GM23338 (cell line): ENCODE data around the gene CHAF1B. TPM values are rescaled to one million over a fixed set of nuclear protein-coding genes. Genes with fewer than 3 reads are reported as not detected.

Experiments
- ATAC-seq: fragments of 200-7000 bp; cut with Tn5 transposase; 3 replicates; pipeline ENCODE4 v1.9.1; 2020
- DNase-seq: peaks from one replicate; pipeline ENCODE4 v3.0.0-alpha.2; 2015; ENCODE audit warnings: low spot score
- H2AFZ ChIP-seq: fragments of 200-600 bp; sonication (generic); 2 replicates; pipeline ENCODE4 v1.8.0; 2016; ENCODE audit warnings: antibody characterized with exemption, mild to moderate bottlenecking, moderate library complexity
- H3F3A ChIP-seq: fragments of 200-600 bp; sonication (generic); replicated peaks from 2 replicates; pipeline ENCODE4 v1.8.0; 2017; ENCODE audit warnings: antibody characterized with exemption, mixed run types, low read depth
- H3K27ac ChIP-seq: fragments of 200-600 bp; sonication (generic); 2 replicates; pipeline ENCODE4 v1.6.1; 2016; ENCODE audit warnings: low read depth
- H3K27me3 ChIP-seq: fragments of 200-600 bp; sonication (generic); 2 replicates; pipeline ENCODE4 v1.8.0; 2016; ENCODE audit warnings: mild to moderate bottlenecking, mixed run types, moderate library complexity; ENCODE audit not compliant: insufficient read depth
- H3K36me3 ChIP-seq: fragments of 200-600 bp; sonication (generic); 2 replicates; pipeline ENCODE4 v1.8.0; 2016; ENCODE audit warnings: mild to moderate bottlenecking; ENCODE audit not compliant: insufficient read depth
- H3K4me1 ChIP-seq: fragments of 200-600 bp; sonication (generic); 2 replicates; pipeline ENCODE4 v1.8.0; 2016; ENCODE audit warnings: mild to moderate bottlenecking, moderate library complexity; ENCODE audit not compliant: insufficient read depth
- H3K4me2 ChIP-seq: fragments of 200-600 bp; sonication (generic); 2 replicates; pipeline ENCODE4 v1.7.1; 2017; ENCODE audit warnings: mixed run types
- H3K4me3 ChIP-seq: fragments of 200-600 bp; sonication (generic); 2 replicates; pipeline ENCODE4 v1.6.1; 2016; ENCODE audit warnings: mixed run types
- H3K79me2 ChIP-seq: fragments of 200-600 bp; sonication (generic); replicated peaks from 2 replicates; pipeline ENCODE4 v1.8.0; 2017; ENCODE audit warnings: mild to moderate bottlenecking; ENCODE audit not compliant: insufficient read depth
- H3K9me2 ChIP-seq: fragments of 200-600 bp; sonication (generic); 2 replicates; pipeline ENCODE4 v1.8.0; 2017; ENCODE audit not compliant: insufficient read depth
- H4K20me1 ChIP-seq: fragments of 200-600 bp; sonication (generic); replicated peaks from 2 replicates; pipeline ENCODE4 v1.8.0; 2017; ENCODE audit warnings: mild to moderate bottlenecking; ENCODE audit not compliant: insufficient read depth
- H3K27ac Mint-ChIP-seq: 2 replicates; pipeline ENCODE4 v1.8.0; 2020; ENCODE audit warnings: inconsistent platforms, mild to moderate bottlenecking, moderate library complexity, mixed read lengths
- H3K27me3 Mint-ChIP-seq: 3 replicates; pipeline ENCODE4 v1.8.0; 2022; ENCODE audit warnings: low read depth, mild to moderate bottlenecking, moderate library complexity, mixed read lengths, inconsistent platforms; ENCODE audit not compliant: insufficient read depth, poor library complexity
- H3K36me3 Mint-ChIP-seq: 3 replicates; pipeline ENCODE4 v1.8.0; 2021; ENCODE audit warnings: low read depth, mild to moderate bottlenecking, inconsistent platforms, moderate library complexity, mixed read lengths
- H3K4me1 Mint-ChIP-seq: 3 replicates; pipeline ENCODE4 v1.8.0; 2020; ENCODE audit warnings: mild to moderate bottlenecking, inconsistent platforms, mixed read lengths
- H3K4me3 Mint-ChIP-seq: 3 replicates; pipeline ENCODE4 v1.8.0; 2021; ENCODE audit warnings: moderate library complexity, mild to moderate bottlenecking, inconsistent platforms, mixed read lengths
- H3K9me3 Mint-ChIP-seq: 3 replicates; pipeline ENCODE4 v1.8.0; 2020; ENCODE audit warnings: moderate library complexity, mild to moderate bottlenecking, inconsistent platforms, mixed read lengths
- CREB1 ChIP-seq: fragments of 250-450 bp; sonication (Bioruptor Pico); IDR thresholded peaks from 2 replicates; pipeline ENCODE4 v1.5.0; 2020; ENCODE audit warnings: low read depth, mild to moderate bottlenecking, moderate library complexity
- EZH2phosphoT487 ChIP-seq: fragments of 200-600 bp; sonication (generic); IDR thresholded peaks from one replicate; pipeline ENCODE4 v1.8.1; 2018; ENCODE audit warnings: antibody characterized with exemption; ENCODE audit not compliant: unreplicated experiment
- NANOG ChIP-seq: IDR thresholded peaks from 2 replicates; pipeline ENCODE4 v1.6.1; 2016; ENCODE audit warnings: antibody characterized with exemption, borderline replicate concordance
- POLR2AphosphoS5 ChIP-seq: IDR thresholded peaks from 2 replicates; pipeline ENCODE4 v1.6.1; 2016; ENCODE audit warnings: antibody characterized with exemption, low read depth
- REST ChIP-seq: IDR thresholded peaks from one replicate; pipeline ENCODE4 v1.6.1; 2018; ENCODE audit warnings: antibody characterized with exemption; ENCODE audit not compliant: unreplicated experiment
- ZNF331 ChIP-seq: fragments of 250-450 bp; sonication (Bioruptor Pico); IDR thresholded peaks from 2 replicates; pipeline ENCODE4 v1.5.0; 2020; ENCODE audit warnings: low read depth, mild to moderate bottlenecking, moderate library complexity
- polyA plus RNA-seq: library from polyadenylated mRNA; unstranded; fragments of >200 nt; fragmentation: Nextera tagmentation; extraction: Ambion mirVana; gene quantifications from 2 replicates; pipeline ENCODE4 v1.2.1, GENCODE V29; 2016
- total RNA-seq: library from RNA; depleted of rRNA; stranded (reverse); fragments of >200 nt; shearing (Covaris generic); gene quantifications from 2 replicates; pipeline ENCODE4 v1.2.3, GENCODE V29; 2014
- TF ChIP-seq, protein P1 (sequence below): IDR thresholded peaks from 2 replicates; pipeline ENCODE4 v1.6.1; 2016; ENCODE audit warnings: antibody characterized with exemption
- TF ChIP-seq, protein P2 (sequence below), 2 experiments: fragments of 200-600 bp in 1 of 2; sonication (generic) in 1 of 2; conservative IDR thresholded peaks; 2 replicates each; pipeline versions ENCODE4 v1.5.1 to v1.6.1; 2016 to 2017; ENCODE audit warnings: antibody characterized with exemption in 2 of 2, low read depth in 2 of 2, mild to moderate bottlenecking in 2 of 2, moderate library complexity in 1 of 2

Gene CHAF1B
- total and polyA plus RNA-seq, 2 experiments from 2014 or later: 7.9 to 13.1 TPM

GRCh38 chr21:36431252-36431651, 46.1 kb downstream of the CHAF1B start:
- Mint-ChIP-seq H3K36me3 (no peaks in the 10 kb centered on the region), H3K4me3 (no peak overlapping the region), H3K27me3 (peaks cover 6% of the 10 kb centered on the region), H3K4me1 (peaks cover 10% of the 10 kb centered on the region; the same call in 2 of the 3 replicates), H3K9me3 (no peaks in the 10 kb centered on the region; the same call in 2 of the 3 replicates), H3K27ac (0 out of 2 replicates have a peak overlapping the region, but pooled peaks have one; percentile 36)
- Histone ChIP-seq H2AFZ (no peak overlapping the region), H3K4me3 (no peak overlapping the region), H3K36me3 (no peaks in the 10 kb centered on the region; the same call in 1 of the 2 replicates), H4K20me1 (no peaks in the 10 kb centered on the region), H3F3A (0 out of 2 replicates have a peak, but pooled peaks cover 4% of the 10 kb centered on the region), H3K27ac (no peak overlapping the region), H3K4me2 (no peak overlapping the region), H3K4me1 (peaks cover 4% of the 10 kb centered on the region; the same call in 1 of the 2 replicates), H3K79me2 (no peaks in the 10 kb centered on the region), H3K27me3 (no peaks in the 10 kb centered on the region), H3K9me2 (no peaks in the 10 kb centered on the region)
- ATAC-seq (no peak), DNase-seq (no peak)
- TF ChIP-seq POLR2AphosphoS5 (no peak), NANOG (no peak), CREB1 (CRISPR knock-in tag) (no peak), REST (no peak), ZNF331 (CRISPR knock-in tag) (no peak), EZH2phosphoT487 (no peak)
- TF ChIP-seq, protein P1, sequence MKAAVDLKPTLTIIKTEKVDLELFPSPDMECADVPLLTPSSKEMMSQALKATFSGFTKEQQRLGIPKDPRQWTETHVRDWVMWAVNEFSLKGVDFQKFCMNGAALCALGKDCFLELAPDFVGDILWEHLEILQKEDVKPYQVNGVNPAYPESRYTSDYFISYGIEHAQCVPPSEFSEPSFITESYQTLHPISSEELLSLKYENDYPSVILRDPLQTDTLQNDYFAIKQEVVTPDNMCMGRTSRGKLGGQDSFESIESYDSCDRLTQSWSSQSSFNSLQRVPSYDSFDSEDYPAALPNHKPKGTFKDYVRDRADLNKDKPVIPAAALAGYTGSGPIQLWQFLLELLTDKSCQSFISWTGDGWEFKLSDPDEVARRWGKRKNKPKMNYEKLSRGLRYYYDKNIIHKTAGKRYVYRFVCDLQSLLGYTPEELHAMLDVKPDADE: no peak
- TF ChIP-seq, protein P2, sequence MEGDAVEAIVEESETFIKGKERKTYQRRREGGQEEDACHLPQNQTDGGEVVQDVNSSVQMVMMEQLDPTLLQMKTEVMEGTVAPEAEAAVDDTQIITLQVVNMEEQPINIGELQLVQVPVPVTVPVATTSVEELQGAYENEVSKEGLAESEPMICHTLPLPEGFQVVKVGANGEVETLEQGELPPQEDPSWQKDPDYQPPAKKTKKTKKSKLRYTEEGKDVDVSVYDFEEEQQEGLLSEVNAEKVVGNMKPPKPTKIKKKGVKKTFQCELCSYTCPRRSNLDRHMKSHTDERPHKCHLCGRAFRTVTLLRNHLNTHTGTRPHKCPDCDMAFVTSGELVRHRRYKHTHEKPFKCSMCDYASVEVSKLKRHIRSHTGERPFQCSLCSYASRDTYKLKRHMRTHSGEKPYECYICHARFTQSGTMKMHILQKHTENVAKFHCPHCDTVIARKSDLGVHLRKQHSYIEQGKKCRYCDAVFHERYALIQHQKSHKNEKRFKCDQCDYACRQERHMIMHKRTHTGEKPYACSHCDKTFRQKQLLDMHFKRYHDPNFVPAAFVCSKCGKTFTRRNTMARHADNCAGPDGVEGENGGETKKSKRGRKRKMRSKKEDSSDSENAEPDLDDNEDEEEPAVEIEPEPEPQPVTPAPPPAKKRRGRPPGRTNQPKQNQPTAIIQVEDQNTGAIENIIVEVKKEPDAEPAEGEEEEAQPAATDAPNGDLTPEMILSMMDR (conservative IDR thresholded peaks at IDR 0.05; ENCODE audit: low read depth in 2 of 2): no peak
